Endothelial cell of hepatic sinusoid (primary cell): Measurements from ENCODE around the gene ACY1.

Source experiments
- in situ Hi-C: cut with HindIII; loops from 2 replicates; pipeline ENCODE4 v1.10.0; 2017; ENCODE audit warnings: low sequenced_read_pairs

ACY1 gene

DNA sequence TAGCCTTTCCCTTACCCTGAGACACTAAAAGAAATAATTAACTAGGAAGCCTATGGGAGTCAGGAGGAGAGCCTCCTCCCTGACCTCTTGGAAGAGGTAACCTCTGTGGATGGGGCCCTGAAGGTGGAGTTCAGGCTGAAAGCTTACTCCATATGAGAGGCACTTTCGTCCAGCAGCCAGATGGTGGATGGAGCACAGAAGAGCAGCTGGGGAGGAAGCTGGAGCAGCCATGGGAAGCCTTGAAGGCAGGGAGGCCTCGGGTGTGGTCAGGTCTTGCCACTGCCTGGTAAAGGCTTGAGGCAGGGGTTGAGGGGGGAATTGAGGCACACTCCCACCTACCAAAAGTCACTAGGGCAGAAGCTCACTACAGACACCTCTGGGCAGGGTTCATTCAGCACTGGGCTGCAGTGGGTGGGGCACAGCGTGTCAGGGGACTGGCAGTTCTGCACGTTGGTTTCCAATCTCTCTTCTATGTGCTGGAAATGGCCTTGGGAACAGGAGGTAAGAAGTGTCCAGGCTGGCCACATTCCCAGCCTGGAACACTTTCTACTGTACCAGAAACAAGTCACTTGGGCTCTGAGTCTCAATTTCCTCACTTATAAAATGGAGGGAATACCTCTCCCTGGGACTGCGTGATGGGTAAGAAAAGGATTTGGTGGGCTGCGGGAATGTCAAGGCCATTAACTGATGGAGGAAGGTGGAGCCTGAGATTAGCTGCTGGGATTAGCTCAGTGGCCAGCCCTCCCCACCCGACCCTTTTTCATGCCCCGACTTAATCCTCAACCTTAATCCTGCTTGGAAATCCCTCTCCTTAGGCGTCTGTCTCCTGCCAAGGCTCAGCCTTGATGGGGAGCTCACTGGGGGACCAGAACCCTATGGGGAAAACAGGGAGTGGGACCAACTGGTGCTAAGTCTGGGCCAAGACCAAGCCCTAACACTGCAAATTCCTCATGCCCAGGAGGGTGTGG, 21.4 kb upstream of the ACY1 start:
- in situ Hi-C loops = loop anchor here (10.0 kb wide), 2 partner anchors 67 to 133 kb away; no protein-coding TSS in a partner anchor

DNA sequence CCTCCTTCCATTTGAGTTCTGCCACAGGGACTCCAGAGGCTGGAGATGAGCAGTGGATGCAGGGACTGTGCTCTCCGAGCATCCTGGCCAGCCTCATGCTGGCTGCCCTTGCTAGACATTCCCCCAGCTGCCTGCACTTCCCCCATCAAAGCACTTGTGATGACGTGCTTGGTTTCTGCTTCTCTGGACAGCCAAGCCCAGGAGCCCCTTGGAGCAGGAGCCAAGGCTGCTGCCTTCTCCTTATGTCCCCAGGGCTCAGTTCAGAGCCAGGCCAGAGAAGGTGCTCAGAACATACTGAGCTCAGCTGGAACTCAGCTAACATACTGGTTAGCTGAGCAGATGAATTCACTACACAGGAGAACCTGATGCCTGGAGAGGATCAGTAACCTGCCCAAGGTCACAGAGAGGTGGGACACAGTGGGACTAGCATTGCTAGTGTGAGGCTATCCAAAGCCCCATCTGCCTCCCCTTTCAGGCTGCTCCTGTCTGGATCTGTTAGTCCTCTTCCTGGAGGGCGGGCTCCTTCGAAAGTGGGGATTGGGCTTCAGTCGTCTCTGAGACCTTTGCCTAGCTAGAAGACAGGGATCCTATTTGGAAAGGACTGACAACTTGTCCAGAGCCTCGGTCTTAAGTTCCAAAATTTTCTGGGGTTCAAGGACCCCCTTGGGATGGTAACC, 20.3 kb upstream of the ACY1 start:
- in situ Hi-C loops = loop anchor here (10.0 kb wide), 2 partner anchors 68 to 132 kb away; no protein-coding TSS in a partner anchor

DNA sequence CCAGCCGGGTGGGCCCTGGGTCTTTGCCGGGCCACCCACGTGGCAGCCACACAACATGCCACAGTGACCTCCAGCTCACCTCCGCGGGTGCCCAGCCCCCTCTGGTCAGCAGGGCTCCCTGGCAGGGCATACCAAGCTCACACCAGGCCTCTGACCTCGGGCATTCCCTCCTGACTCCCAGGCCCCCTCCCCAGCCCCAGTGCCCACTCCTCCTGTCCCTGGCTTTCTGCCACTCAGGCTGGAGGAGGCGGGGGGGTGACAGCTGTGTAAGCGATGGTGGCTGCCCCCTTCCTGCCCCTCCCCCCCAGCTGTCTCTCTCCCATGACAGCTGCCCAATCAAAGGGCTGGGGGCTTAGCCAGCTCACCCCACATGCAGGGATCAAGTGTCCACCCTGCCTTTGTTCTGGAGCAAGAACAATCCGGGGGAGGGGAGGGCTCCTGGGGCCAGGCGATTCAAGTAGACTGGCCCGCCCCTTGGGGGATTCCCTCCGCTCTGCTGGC, 19.3 kb upstream of the ACY1 start:
- in situ Hi-C loops = loop anchor here (10.0 kb wide), 2 partner anchors 69 to 131 kb away; no protein-coding TSS in a partner anchor

DNA sequence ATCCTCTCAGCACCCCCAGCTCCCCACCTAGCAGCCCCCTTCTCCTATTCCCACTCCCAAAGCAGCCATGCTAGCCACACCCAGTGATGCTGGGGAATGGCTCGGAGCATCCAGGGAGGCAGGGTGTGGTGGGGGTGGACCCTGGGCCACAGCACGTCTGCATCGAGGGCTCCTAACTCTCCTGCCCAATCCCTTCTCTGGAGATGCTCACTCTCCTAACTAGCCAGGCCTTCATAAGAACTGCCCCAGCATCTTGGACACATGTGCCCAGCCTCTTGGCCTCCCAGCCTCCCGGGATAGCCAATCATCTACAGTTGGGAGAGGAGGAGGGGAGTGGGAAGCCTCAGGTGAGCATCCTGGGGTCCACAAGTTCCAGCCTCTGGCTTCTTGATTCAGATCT, 18.8 kb upstream of the ACY1 start:
- in situ Hi-C loops = loop anchor here (10.0 kb wide), 2 partner anchors 70 to 130 kb away; no protein-coding TSS in a partner anchor

DNA sequence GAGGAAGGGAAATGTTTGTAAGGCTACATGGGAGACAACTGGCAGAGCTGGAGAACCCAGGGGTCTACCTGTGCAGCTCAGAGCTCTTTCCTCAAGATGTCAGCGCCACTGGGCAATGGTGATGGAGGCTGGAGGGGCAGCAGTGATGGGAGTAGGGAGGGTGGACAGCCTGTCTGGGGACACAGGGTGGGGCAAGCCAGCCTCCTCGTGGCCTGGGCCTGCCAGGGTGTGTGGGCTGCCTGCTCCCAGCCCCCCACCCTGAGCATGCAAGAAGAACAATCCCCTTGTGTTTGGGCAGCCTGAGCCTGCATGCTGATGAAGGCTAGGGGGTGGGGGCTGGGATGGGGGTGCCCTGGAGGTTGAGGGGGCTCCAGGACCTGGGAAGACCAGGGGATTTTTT, 17.3 kb upstream of the ACY1 start:
- in situ Hi-C loops = loop anchor here (10.0 kb wide), 2 partner anchors 71 to 129 kb away; no protein-coding TSS in a partner anchor

DNA sequence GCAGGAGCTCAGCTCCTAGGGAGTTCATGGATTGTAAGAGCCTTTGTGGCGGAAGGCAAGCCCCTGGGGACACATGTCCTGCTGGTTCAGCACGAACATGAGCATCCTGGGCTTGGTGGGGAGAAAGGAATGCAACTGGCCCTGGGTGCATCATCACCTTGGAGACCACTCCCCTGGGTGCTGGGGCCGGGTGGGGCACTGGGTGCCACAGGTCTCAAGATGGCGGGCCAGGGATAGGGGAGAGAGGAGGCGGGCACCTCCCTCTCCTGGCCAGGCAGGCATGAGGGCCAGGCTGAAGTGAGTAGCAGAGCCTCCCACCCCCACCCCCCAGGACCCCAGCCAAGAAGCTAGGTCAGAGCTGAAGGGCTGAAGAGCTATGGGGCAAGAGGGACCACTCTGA, 16.8 kb upstream of the ACY1 start:
- in situ Hi-C loops = loop anchor here (10.0 kb wide), 2 partner anchors 72 to 128 kb away; no protein-coding TSS in a partner anchor

DNA sequence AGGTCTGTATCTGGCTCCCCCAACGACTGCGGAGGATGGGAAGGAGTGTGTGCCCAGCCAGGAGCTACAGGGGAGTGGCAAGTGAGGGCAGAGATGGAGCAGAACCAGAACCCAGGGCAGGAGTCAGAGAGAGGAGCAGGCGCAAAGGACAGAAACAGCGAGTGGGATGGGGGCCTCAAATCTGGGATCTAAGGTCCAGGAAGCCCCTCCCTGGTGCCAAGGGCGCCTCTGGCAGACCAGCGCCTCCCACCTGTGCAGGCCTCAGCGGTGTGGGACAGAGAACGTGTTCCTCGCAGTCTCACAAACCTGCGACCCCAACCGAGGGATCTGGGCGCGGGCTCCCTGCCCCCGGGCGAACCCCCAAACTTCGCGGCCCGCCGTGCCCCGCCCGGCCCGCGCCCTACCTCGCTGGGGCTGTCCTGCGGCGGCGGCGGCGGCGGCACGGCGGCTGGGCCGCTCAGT, 16.4 kb upstream of the ACY1 start:
- in situ Hi-C loops = loop anchor here (10.0 kb wide), 2 partner anchors 72 to 128 kb away; no protein-coding TSS in a partner anchor

DNA sequence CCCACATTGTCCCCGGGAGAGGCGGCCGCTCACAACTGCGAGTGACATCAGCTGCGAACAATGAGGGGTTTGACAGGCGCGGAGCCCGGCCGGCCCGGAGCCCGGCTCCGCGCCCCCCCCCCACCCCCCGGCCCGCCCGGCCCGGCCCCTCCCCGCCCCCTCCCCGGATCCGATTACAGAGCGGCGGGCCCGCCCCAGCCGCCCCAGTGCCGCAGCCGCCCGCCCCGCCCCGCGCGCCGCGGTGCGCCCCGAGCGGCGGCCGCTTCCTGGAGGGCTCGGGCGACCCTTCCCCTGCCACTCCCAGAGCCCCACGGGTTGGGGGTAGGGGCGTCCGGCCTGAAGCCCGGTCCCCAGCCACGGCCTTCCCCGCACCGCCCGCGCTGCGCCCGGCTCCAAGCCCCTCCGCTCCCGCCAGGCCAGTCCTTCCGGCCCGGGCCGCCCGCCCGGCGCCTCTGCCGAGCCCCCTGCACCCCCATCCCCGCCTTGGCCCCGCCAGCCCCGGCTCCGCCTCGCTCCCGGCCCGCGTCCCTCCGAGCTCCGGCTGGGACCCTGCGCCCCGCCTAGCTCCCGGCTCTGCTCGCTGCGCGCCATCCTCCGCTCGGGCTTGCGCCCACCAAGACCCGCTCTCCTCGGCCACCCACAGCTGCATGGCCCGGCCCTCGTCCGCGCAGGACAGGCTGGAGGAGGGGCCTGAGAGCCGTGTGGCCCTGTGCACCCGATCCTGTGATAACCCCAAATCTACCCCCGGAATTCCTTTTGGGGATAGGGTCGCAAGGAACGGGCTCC, 15.8 kb upstream of the ACY1 start, which contains the start of gene PCBP4:
TSS of gene PCBP4 (minus strand) at position 71 of the 786 bp plus-strand sequence. CDS start 6,214 bp downstream, outside the sequence.
- in situ Hi-C loops = loop anchor here (10.0 kb wide), 2 partner anchors 73 to 127 kb away; no protein-coding TSS in a partner anchor

DNA sequence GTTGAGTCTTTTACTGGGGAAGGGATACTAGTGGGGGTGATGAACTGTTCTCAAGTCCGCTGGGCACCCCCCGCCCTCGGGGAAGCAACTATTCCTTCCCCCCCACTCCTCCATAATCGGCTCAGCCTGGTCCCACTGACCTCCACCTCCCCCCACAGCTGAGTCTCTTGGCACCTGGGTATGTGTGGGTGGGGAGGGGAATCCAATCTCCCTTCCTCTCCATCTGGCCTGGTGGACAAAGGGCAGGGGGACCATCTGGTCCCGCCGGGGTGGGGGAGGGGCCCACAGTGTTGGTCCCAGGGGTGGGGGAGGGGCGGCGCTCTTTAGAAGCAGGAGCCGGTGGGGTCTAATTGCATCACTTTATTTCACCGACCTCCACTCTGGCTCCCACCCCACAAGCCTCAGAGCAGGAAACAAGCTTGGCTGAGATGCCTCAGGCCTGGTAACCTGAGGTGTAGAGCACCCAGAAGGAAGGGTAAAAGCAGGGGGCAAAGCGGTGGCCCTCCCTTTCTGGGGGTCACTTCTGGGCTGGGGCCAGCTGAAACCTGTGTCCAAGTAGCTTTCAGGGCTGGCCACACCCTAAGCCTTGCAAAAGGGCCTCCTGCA, 15.1 kb upstream of the ACY1 start:
- in situ Hi-C loops = loop anchor here (10.0 kb wide), 2 partner anchors 73 to 127 kb away; no protein-coding TSS in a partner anchor

DNA sequence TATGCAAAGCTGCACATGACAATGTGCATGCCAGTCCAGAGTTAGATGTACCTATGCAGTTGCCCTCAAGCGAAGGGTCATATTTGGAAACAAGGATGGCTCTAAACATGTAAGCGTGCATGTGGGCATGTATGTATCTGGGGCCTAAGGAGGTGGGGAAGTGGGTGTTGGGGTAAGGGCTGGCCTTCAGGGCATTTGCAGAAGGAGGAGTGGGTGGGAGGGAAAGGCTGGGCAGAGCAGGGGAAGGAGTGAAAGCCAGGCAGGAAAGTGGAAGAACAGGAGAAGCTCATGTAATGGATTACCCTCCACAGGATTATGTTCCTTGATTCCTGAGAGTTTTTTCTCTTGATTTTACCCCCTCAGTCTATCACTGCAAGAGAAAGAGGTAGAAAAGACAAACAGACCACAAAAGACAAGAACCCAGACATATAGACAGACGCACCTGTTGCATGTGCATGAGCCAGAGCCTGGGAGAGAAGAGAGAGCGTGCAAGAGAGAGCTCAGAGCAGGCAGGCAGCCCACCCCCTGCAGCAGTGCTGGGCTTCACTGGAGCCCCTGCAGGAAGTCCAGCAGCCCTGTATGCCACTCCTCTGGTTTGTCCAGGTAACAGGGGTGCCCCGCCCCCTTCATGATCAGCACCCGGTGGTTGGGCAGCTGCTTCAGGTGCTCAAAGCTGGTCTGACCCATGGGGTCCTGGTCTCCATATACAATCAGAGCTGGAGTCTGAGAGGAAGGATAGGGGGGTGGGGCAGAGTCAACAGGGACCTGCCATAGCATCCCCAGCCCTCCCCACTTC, 14.3 kb upstream of the ACY1 start:
- in situ Hi-C loops = loop anchor here (10.0 kb wide), 2 partner anchors 74 to 126 kb away; no protein-coding TSS in a partner anchor

DNA sequence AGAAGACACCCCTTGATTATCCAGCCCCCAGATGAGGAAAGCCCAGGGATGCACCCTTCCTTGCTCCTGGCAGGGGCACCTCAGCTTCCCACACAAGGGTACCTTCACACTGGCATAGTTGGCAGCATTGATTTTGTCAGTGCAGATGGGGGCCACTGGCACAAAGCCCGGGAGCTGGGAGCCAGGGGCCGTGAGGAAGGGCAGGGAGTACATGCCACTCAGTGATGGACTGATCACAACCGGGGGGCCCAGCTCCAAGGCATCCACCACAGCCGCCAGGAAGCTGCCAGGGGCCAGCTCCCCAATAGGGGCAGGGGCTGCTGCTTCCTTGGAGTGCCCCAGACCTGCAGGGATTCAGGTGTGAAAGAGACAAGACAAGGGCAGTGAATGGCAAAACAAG, 13.5 kb upstream of the ACY1 start:
- in situ Hi-C loops = loop anchor here (10.0 kb wide), 2 partner anchors 75 to 125 kb away; no protein-coding TSS in a partner anchor

DNA sequence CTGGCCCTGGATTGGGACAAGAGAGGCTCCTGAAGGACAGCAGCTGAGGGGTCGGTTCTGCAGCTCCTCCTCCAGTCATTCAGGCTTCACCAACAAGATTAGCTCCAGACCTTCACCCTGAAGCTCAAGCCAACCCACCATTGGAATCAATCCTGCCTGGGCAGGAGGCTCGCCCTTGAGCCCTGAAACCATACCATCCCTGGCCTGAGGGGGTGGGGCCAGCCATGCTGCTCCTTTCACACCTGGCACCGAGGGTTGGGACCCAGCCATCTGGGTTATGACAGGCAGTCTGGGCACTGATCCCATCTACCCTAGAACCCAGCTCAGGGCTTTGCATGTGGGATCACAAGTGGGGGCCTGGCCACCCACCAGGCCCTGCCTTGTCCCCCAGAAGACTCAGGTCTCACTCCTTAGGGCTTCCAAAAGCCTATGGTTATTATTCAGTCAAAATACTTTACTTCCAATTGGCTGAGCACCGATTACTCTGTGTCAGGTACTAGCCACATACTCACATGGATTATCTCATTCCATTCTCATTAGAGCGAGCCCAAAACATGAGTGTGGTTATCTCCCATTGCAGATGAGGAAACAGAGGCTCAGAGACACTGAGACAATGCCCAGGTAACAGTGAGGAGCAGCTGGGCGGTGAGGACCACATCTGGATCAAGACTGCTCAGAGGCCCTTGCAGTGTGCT, 12.6 kb upstream of the ACY1 start:
- in situ Hi-C loops = no loop called here

DNA sequence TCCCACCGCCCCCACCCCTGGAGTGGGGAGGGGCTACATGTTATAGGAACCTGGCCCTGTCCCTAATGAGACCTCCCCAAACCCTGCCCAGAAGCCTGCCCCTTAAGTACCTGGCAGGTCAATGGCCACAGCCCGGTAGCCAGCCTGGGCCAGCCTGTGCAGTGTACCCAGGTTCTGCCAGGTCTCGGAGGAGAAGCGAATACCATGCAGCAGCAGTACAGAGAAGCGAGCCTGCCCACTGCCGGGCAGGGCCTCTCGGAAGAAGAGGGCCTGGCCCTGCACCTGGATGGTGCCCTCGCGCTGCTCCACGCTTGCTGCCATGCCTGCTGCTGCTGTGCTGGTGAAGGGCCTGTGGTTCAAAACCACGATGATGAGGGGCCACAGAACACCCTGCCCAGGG, 12.0 kb upstream of the ACY1 start:
- in situ Hi-C loops = no loop called here

DNA sequence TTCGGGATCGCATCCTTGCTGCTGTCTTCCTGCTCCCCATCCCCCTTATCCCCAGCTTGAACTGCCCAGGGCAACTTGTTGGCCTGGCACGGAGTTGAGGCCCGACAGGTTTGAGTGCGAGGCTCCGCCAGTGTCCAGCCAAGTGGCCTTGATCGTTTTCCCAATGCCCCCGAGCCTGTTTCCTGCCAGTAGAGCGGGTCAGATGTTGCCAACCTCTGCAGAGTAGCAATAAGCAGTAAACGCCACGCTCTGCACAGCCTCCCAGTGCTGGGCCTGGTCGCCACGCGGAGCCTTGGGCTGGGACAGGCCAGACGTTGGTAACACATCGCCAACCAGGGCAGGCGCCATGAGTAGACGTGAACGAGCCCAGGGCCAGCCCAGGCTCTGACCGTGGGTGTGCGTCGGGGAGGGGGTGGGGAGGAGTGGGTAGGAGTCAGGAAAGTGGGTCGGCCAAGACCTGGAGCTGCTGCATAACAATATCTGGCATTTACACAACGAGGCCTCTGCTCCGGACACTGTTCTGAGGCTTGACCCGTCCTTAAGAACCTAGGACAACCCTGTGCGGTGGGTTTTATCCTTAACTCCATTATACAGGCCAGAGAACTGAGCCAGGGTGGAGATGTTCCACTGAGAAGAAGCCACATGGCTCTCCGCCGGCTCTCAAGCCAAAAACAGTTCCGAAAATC, 8.9 kb upstream of the ACY1 start:
- in situ Hi-C loops = no loop called here

DNA sequence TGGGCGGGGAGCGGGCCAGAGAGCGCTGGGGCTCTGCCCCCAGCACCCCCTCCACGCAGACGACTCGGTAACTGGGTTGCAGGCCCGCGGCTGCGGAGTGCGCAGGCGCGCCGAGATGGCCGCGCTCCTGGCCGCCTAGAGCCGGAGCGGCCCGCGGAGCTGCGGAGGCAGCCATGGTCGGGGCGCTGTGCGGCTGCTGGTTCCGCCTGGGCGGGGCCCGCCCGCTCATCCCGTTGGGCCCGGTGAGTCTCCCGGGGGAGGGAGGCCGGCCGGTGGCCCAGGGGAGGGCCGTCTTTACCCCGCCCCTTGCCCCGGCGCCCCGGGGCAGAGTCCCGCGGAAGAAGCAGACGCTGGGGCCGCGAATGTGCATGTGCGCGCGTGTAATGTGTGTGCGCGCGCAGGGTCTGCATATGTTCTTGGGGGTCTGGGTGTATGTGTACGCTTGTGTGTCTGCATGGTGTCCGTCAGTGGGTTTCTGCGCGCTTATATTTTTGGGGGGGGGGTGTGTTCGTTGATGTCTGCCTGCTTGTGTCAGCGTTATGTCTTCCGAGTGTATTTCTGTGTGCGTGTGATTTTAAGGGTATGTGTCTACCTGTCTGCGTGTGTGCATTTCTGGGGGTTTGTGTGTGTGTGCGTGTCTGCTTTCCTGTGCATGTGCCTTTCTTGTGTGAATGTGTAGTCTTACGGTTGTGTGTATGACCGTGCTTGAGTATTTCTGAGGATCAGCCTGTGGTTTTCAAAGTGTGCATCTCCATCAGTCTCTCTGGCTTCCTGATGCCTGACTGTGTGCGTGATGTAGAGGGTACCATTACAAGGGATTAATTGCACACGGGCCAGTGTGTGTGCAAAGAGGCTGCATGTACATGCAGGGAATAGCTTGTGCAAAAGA, 8.1 kb upstream of the ACY1 start, which contains the start of gene ABHD14A:
TSS of gene ABHD14A (plus strand) at position 102 of the 889 bp plus-strand sequence. CDS start at position 174, 72 bp downstream.
- in situ Hi-C loops = no loop called here

DNA sequence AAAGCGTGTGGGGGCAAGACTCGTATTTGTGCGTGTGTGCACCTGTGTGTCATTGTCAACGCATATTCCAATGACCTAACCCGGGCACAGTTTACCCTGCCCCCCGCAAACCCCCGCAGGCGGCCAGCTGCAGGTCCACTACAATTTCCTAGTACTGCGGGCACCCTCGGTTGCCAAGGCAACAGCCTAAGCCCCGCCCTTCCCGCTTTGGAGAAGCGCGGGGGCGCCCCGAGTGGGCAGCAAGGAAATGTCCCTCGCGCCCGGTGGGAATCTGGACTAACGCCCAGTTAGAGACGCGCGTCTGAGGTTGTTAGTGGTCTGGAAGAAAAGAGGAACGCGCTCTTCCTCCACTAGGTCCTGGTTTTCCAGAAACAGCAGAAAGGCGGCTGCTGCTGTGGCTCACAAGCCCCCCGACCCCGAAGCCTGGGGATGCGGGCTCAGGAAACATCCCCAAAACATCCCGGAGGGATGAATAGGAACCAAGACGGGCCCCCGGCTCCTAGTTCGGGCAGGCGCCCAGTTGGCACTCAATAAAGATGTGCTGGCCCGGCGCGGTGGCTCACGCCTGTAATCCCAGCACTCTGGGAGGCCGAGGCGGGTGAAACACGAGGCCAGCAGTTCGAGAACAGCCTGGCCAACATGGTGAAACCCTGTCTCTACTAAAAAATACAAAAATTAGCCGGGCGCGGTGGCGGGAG, 7.3 kb upstream of the ACY1 start:
- in situ Hi-C loops = no loop called here
